ENCODE data around the gene SERP2.

Gene SERP2

DNA sequence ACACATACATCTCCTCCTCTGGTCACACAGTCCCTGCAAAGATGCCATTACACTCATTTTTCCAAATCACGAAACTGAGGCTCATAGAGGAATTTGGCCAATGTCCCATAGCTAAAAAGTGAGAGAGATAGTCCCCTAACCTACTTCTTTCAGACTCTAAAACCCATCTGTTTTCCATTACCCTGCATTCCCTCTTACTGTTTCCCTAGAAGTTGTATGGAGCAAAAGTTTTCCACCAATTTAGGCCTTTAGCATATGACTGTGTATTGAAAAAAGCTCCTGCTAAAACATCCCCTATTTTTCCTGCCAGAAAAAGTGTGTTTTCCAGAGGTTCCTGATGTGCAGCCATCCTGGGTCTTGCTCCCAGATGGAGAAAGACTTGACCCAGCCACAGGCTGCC lies 16.3 kb downstream of the SERP2 start:
- Histone ChIP-seq H4K20me1 (ENCODE audit: insufficient read depth, low read length) (no peaks in the 10 kb centered on the region), H2AFZ (ENCODE audit: low read depth, low read length) (no peak overlapping the region), H3K4me2 (ENCODE audit: low read length) (no peak overlapping the region), H3K9ac (ENCODE audit: low read length) (no peak overlapping the region), H3K27me3 (ENCODE audit: low read depth, low read length) (peaks cover 29% of the 10 kb centered on the region), H3K79me2 (ENCODE audit: low read length) (no peaks in the 10 kb centered on the region), H3K9me3 (ENCODE audit: insufficient read depth, low read length) (no peaks in the 10 kb centered on the region), H3K27ac (ENCODE audit: low read length) (no peak overlapping the region), H3K4me3 (ENCODE audit: low read length) (no peak overlapping the region), H3K4me1 (ENCODE audit: low read length) (peaks cover 5% of the 10 kb centered on the region), H3K36me3 (replicated peaks; ENCODE audit: low read depth, low read length) (no peaks in the 10 kb centered on the region)
- TF ChIP-seq, protein P1, sequence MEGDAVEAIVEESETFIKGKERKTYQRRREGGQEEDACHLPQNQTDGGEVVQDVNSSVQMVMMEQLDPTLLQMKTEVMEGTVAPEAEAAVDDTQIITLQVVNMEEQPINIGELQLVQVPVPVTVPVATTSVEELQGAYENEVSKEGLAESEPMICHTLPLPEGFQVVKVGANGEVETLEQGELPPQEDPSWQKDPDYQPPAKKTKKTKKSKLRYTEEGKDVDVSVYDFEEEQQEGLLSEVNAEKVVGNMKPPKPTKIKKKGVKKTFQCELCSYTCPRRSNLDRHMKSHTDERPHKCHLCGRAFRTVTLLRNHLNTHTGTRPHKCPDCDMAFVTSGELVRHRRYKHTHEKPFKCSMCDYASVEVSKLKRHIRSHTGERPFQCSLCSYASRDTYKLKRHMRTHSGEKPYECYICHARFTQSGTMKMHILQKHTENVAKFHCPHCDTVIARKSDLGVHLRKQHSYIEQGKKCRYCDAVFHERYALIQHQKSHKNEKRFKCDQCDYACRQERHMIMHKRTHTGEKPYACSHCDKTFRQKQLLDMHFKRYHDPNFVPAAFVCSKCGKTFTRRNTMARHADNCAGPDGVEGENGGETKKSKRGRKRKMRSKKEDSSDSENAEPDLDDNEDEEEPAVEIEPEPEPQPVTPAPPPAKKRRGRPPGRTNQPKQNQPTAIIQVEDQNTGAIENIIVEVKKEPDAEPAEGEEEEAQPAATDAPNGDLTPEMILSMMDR (IDR thresholded peaks at IDR 0.05; ENCODE audit: low read depth, low read length): no peak
- TF ChIP-seq EZH2phosphoT487 (IDR thresholded peaks at IDR 0.05; ENCODE audit: low read depth): no peak

DNA sequence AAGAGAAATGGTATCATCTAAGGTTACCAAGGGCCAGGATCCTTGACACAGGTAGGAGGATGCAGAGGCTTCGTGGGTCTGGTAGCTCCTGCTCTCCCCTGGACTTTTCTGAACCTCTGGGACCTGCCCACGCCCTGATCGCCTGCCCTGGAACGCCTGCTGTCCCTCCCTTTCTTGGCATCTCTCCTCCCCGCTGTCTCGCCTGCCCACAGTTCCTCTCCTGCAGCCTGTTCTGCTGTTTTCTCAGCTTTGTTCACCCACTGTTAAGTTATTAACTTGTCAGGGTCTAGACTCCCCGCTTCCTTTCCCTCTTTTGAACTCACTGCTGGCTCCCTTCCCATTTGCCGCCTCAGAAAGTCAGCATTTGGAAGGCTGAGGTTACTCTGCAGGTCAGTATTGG lies 19.8 kb downstream of the SERP2 start:
- Histone ChIP-seq H3K4me2 (ENCODE audit: low read length) (no peak overlapping the region), H3K4me1 (ENCODE audit: low read length) (peaks cover 5% of the 10 kb centered on the region), H3K79me2 (ENCODE audit: low read length) (no peaks in the 10 kb centered on the region), H3K27me3 (ENCODE audit: low read depth, low read length) (peaks cover 44% of the 10 kb centered on the region), H4K20me1 (ENCODE audit: insufficient read depth, low read length) (no peaks in the 10 kb centered on the region), H3K4me3 (ENCODE audit: low read length) (no peak overlapping the region), H3K27ac (ENCODE audit: low read length) (no peak overlapping the region), H3K9ac (ENCODE audit: low read length) (no peak overlapping the region), H3K9me3 (ENCODE audit: insufficient read depth, low read length) (no peaks in the 10 kb centered on the region), H3K36me3 (replicated peaks; ENCODE audit: low read depth, low read length) (no peaks in the 10 kb centered on the region), H2AFZ (ENCODE audit: low read depth, low read length) (no peak overlapping the region)
- TF ChIP-seq, protein P1 (IDR thresholded peaks at IDR 0.05; ENCODE audit: low read depth, low read length): no peak
- TF ChIP-seq EZH2phosphoT487 (IDR thresholded peaks at IDR 0.05; ENCODE audit: low read depth): no peak

DNA sequence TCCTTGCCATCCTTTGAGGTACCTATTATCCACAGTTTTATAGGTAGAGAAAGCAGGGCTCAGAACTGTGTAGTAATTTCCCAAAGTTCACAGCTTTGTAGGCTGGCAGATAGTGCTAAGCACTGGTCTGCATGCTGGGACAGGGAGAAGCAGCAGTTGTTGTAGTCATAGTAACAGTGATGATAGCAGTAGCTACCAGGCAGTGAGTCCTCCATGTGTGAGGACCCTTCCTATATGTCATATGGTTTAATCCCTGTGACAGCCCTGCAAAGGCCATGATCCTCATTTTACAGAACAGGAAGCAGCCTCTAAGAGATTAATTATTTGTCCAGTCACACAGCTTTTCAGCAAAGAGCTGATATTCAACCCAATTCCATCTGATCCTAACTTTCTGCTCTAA lies 21.0 kb downstream of the SERP2 start:
- Histone ChIP-seq H3K79me2 (ENCODE audit: low read length) (no peaks in the 10 kb centered on the region), H4K20me1 (ENCODE audit: insufficient read depth, low read length) (no peaks in the 10 kb centered on the region), H3K9ac (ENCODE audit: low read length) (no peak overlapping the region)

DNA sequence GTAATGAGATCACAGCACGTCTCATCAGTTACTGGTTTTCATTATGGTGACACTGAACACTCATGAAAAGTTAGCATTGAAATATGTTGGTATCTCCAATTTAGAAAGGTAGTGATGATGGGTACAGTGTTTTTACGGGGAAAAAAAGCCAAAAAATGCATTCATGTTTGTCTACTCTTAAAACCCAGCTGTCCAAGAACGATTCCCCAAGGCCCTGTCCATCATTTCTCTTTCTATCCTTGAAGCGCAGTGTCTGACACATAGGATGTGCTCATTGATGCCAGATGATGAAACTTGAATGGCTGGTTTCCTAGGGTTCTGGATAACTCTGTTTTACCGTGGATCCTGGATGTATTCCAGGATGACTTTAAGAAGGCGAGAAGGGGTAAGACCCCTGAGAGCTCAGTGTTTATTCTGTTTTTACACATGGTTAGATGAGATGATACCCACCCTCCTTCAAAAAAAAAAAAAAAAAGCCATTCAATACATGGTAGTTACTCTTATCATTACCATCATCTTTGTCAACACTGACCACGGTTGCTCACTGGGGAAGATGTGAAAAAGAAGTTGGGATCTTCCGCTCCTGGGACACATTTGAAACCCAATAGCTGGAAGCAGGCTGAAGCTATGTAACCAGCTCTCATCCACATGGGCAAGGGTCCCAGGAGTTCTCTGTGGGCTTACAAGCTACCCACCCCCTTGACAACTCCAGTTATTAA lies 22.5 kb downstream of the SERP2 start:
- no peaks in the 10 kb centered on the region for H3K36me3 ChIP-seq (replicated peaks; ENCODE audit: low read depth, low read length)
- H3K4me1 ChIP-seq (ENCODE audit: low read length): no peaks in the 10 kb centered on the region
- no peaks in the 10 kb centered on the region for H3K9me3 ChIP-seq (ENCODE audit: insufficient read depth, low read length)
- no peak overlapping the region for H3K4me3 ChIP-seq (ENCODE audit: low read length)
- no peak overlapping the region for H3K4me2 ChIP-seq (ENCODE audit: low read length)
- H3K27ac ChIP-seq (ENCODE audit: low read length): no peak overlapping the region
- H3K27me3 ChIP-seq (ENCODE audit: low read depth, low read length): peaks cover 65% of the 10 kb centered on the region
- no peak for TF ChIP-seq EZH2phosphoT487 (IDR thresholded peaks at IDR 0.05; ENCODE audit: low read depth)
- TF ChIP-seq, protein P1 (IDR thresholded peaks at IDR 0.05; ENCODE audit: low read depth, low read length): no peak
- no peak overlapping the region for H3K9ac ChIP-seq (ENCODE audit: low read length)
- H3K79me2 ChIP-seq (ENCODE audit: low read length): no peaks in the 10 kb centered on the region
- no peaks in the 10 kb centered on the region for H4K20me1 ChIP-seq (ENCODE audit: insufficient read depth, low read length)
- H2AFZ ChIP-seq (ENCODE audit: low read depth, low read length): no peak overlapping the region

More for the DNA sequence above, 21.0 kb downstream of the SERP2 start:
- no peak for TF ChIP-seq EZH2phosphoT487 (IDR thresholded peaks at IDR 0.05; ENCODE audit: low read depth)
- TF ChIP-seq, protein P1 (IDR thresholded peaks at IDR 0.05; ENCODE audit: low read depth, low read length): no peak
- no peak overlapping the region for H3K27ac ChIP-seq (ENCODE audit: low read length)
- H2AFZ ChIP-seq (ENCODE audit: low read depth, low read length): no peak overlapping the region
- H3K9me3 ChIP-seq (ENCODE audit: insufficient read depth, low read length): no peaks in the 10 kb centered on the region
- H3K4me3 ChIP-seq (ENCODE audit: low read length): no peak overlapping the region
- no peaks in the 10 kb centered on the region for H3K36me3 ChIP-seq (replicated peaks; ENCODE audit: low read depth, low read length)
- peaks cover 55% of the 10 kb centered on the region for H3K27me3 ChIP-seq (ENCODE audit: low read depth, low read length)
- H3K4me2 ChIP-seq (ENCODE audit: low read length): no peak overlapping the region
- H3K4me1 ChIP-seq (ENCODE audit: low read length): no peaks in the 10 kb centered on the region
